HCT116 (cell line): ENCODE results near the gene MX2. TPM values are rescaled to one million over a fixed set of nuclear protein-coding genes. Genes with fewer than 3 reads are reported as not detected.

Source experiments
- ATAC-seq: fragments of 200-7000 bp; cut with Tn5 transposase; 2 replicates; pipeline ENCODE4 v1.9.1; 2020; ENCODE audit warnings: mild to moderate bottlenecking, moderate library complexity
- BruUV-seq: library from RNA; stranded (reverse); fragments of 400-500 nt; replicated peaks from 2 replicates; lab custom pipeline; 2021; lab: Mats Ljungman, UMichigan
- CTCF ChIA-PET: fragments of 300-600 bp; sonication (Branson Sonifier 250); formaldehyde crosslinking; loops from one replicate; lab custom pipeline; 2021; ENCODE audit warnings: antibody characterized with exemption; lab: Charles Lee
- POLR2A ChIA-PET: fragments of 300-600, 350-600 bp; sonication (Branson Sonifier 250); formaldehyde crosslinking; loops from one replicate; lab custom pipeline; 2021; ENCODE audit warnings: antibody characterized with exemption; lab: Charles Lee
- RAD21 ChIA-PET, 2 experiments: fragments of 300-600 bp; sonication (Branson Sonifier 250); formaldehyde crosslinking; loops; one replicate each; lab custom pipeline; 2023; ENCODE audit warnings: low total read pairs in 2 of 2; ENCODE audit not compliant: uncharacterized antibody in 2 of 2, unreplicated experiment in 2 of 2, low non-redundant PET in 1 of 2; lab: Charles Lee
- DNase-seq: peaks from one replicate; pipeline ENCODE4 v3.0.0-alpha.2; 2010; ENCODE audit warnings: low read depth, low spot score
- H2AFZ ChIP-seq: fragments of 200-600 bp; shearing (Covaris generic), sonication (generic); 2 replicates; pipeline ENCODE4 v1.6.1; 2017; ENCODE audit warnings: low read depth, mixed run types, mixed read lengths, antibody characterized with exemption, low read length; ENCODE audit not compliant: poor library complexity, severe bottlenecking
- H3K27ac ChIP-seq: 2 replicates; pipeline ENCODE4 v1.5.1; 2012; ENCODE audit warnings: low read depth, low read length
- H3K27me3 ChIP-seq: fragments of 200-600 bp; sonication (generic); 2 replicates; pipeline ENCODE4 v1.6.1; 2016; ENCODE audit warnings: mixed run types, low read length, mixed read lengths; ENCODE audit not compliant: insufficient read depth
- H3K36me3 ChIP-seq, 2 experiments: fragments of 200-500 bp in 1 of 2; fragments of 200-600 bp in 1 of 2; sonication (Bioruptor generic) in 1 of 2; sonication (generic) in 1 of 2; 2 replicates each; pipeline versions ENCODE4 v1.5.1 to v1.6.1; 2014 to 2016; ENCODE audit warnings: low read length in 2 of 2, inconsistent platforms in 1 of 2, mixed read lengths in 1 of 2, mixed run types in 1 of 2; ENCODE audit not compliant: insufficient read depth in 2 of 2, control insufficient read depth in 1 of 2
- H3K4me1 ChIP-seq, 2 experiments: fragments of 200-600 bp in 1 of 2; sonication (generic) in 1 of 2; 2 replicates each; pipeline versions ENCODE4 v1.5.1 to v1.6.1; 2012 to 2017; ENCODE audit warnings: low read length in 2 of 2, inconsistent platforms in 1 of 2, mild to moderate bottlenecking in 1 of 2, mixed read lengths in 1 of 2, mixed run types in 1 of 2, moderate library complexity in 1 of 2; ENCODE audit not compliant: insufficient read depth in 2 of 2, control insufficient read depth in 1 of 2
- H3K4me2 ChIP-seq: fragments of 200-600 bp; sonication (generic); 2 replicates; pipeline ENCODE4 v1.6.1; 2017; ENCODE audit warnings: mixed run types, low read length, mixed read lengths
- H3K4me3 ChIP-seq, 2 experiments: fragments of 200-600 bp in 1 of 2; sonication (generic) in 1 of 2; replicated peaks in 1 of 2; 2 replicates each; pipeline ENCODE4 v1.5.1; 2011 to 2016; ENCODE audit warnings: low read length in 2 of 2, control low read depth in 1 of 2, low read depth in 1 of 2, mild to moderate bottlenecking in 1 of 2, mixed read lengths in 1 of 2, mixed run types in 1 of 2
- H3K79me2 ChIP-seq: fragments of 200-600 bp; sonication (generic); 2 replicates; pipeline ENCODE4 v1.6.1; 2017; ENCODE audit warnings: mild to moderate bottlenecking, mixed run types, low read length, moderate library complexity, mixed read lengths; ENCODE audit not compliant: insufficient read depth
- H3K9ac ChIP-seq: fragments of 200-600 bp; sonication (generic); 2 replicates; pipeline ENCODE4 v1.6.1; 2016; ENCODE audit warnings: low read length, mixed read lengths
- H3K9me2 ChIP-seq: fragments of 200-600 bp; sonication (generic), shearing (Covaris generic); 2 replicates; pipeline ENCODE4 v1.6.1; 2017; ENCODE audit warnings: mixed run types, mild to moderate bottlenecking, moderate library complexity; ENCODE audit not compliant: insufficient read depth
- H3K9me3 ChIP-seq, 2 experiments: fragments of 200-500 bp in 1 of 2; fragments of 200-600 bp in 1 of 2; sonication (Bioruptor generic) in 1 of 2; sonication (generic) in 1 of 2; 2 replicates each; pipeline ENCODE4 v1.6.1; 2014 to 2017; ENCODE audit warnings: low read length in 2 of 2, mixed read lengths in 2 of 2, inconsistent platforms in 1 of 2, low read depth in 1 of 2, mild to moderate bottlenecking in 1 of 2, mixed run types in 1 of 2, moderate library complexity in 1 of 2; ENCODE audit not compliant: control insufficient read depth in 1 of 2, insufficient read depth in 1 of 2
- H4K20me1 ChIP-seq: fragments of 200-600 bp; sonication (generic), shearing (Covaris generic); 2 replicates; pipeline ENCODE4 v1.6.1; 2017; ENCODE audit warnings: mixed run types, mild to moderate bottlenecking, moderate library complexity; ENCODE audit not compliant: insufficient read depth
- ATF3 ChIP-seq: IDR thresholded peaks from 2 replicates; pipeline ENCODE4 v1.6.1; 2012
- CEBPB ChIP-seq: IDR thresholded peaks from 2 replicates; pipeline ENCODE4 v1.6.1; 2012; ENCODE audit warnings: low read depth
- CTCF ChIP-seq, 3 experiments: fragments of 200-600 bp in 1 of 3; sonication (generic) in 1 of 3; IDR thresholded peaks in 2 of 3; conservative IDR thresholded peaks in 1 of 3; 2 replicates each; pipeline ENCODE4 v1.5.1; 2012 to 2017; ENCODE audit warnings: low read depth in 2 of 3, low read length in 2 of 3, antibody characterized with exemption in 1 of 3, borderline replicate concordance in 1 of 3, control low read depth in 1 of 3, mild to moderate bottlenecking in 1 of 3, mixed read lengths in 1 of 3, mixed run types in 1 of 3, moderate library complexity in 1 of 3; ENCODE audit not compliant: insufficient read depth in 1 of 3
- EGR1 ChIP-seq: IDR thresholded peaks from 2 replicates; pipeline ENCODE4 v1.6.1; 2012; ENCODE audit warnings: low read depth
- ELF1 ChIP-seq: IDR thresholded peaks from 2 replicates; pipeline ENCODE4 v1.6.1; 2012; ENCODE audit warnings: low read depth, borderline replicate concordance
- EZH2 ChIP-seq: fragments of 200-600 bp; sonication (generic); IDR thresholded peaks from 2 replicates; pipeline ENCODE4 v1.6.1; 2017; ENCODE audit warnings: antibody characterized with exemption, mixed run types
- EZH2phosphoT487 ChIP-seq: fragments of 200-600 bp; IDR thresholded peaks from 2 replicates; pipeline ENCODE4 v1.6.1; 2018; ENCODE audit warnings: antibody characterized with exemption, borderline replicate concordance
- FOSL1 ChIP-seq: IDR thresholded peaks from 2 replicates; pipeline ENCODE4 v1.6.1; 2012; ENCODE audit warnings: low read depth
- JUND ChIP-seq: IDR thresholded peaks from 2 replicates; pipeline ENCODE4 v1.6.1; 2012
- MAX ChIP-seq: IDR thresholded peaks from 2 replicates; pipeline ENCODE4 v1.6.1; 2012
- POLR2A ChIP-seq: IDR thresholded peaks from 2 replicates; pipeline ENCODE4 v1.7.0; 2011; ENCODE audit warnings: borderline replicate concordance; ENCODE audit not compliant: insufficient read depth, insufficient read length; ENCODE audit errors: extremely low read depth
- POLR2AphosphoS5 ChIP-seq: IDR thresholded peaks from 2 replicates; pipeline ENCODE4 v1.6.1; 2011; ENCODE audit warnings: mild to moderate bottlenecking, low read depth, low read length, moderate library complexity
- SP1 ChIP-seq: IDR thresholded peaks from 2 replicates; pipeline ENCODE4 v1.6.1; 2012; ENCODE audit warnings: low read depth
- SRF ChIP-seq: IDR thresholded peaks from 2 replicates; pipeline ENCODE4 v1.6.1; 2012; ENCODE audit warnings: low read depth
- YY1 ChIP-seq: IDR thresholded peaks from 2 replicates; pipeline ENCODE4 v1.6.1; 2011; ENCODE audit warnings: low read length, low read depth, moderate library complexity, mild to moderate bottlenecking; ENCODE audit not compliant: insufficient replicate concordance; ENCODE audit errors: extremely low read depth
- ZBTB33 ChIP-seq: IDR thresholded peaks from 2 replicates; pipeline ENCODE4 v1.6.1; 2011; ENCODE audit warnings: mild to moderate bottlenecking, low read length, moderate library complexity; ENCODE audit not compliant: insufficient replicate concordance; ENCODE audit errors: extremely low read depth
- ZFX ChIP-seq: fragments of 450-650 bp; IDR thresholded peaks from 2 replicates; pipeline ENCODE4 v1.6.1; 2017
- ZNF274 ChIP-seq: fragments of 200-500 bp; sonication (Bioruptor generic); IDR thresholded peaks from 2 replicates; pipeline ENCODE4 v1.6.1; 2014; ENCODE audit warnings: mild to moderate bottlenecking, low read depth, low read length, inconsistent platforms
- intact Hi-C: fragments of 100-400 bp; cut with micrococcal nuclease; formaldehyde crosslinking; loops from 2 replicates; pipeline ENCODE4 v1.10.0; 2022
- total RNA-seq: library from RNA; stranded (reverse); gene quantifications from one replicate; pipeline ENCODE4 v1.2.1, GENCODE V29; 2021; ENCODE audit not compliant: unreplicated experiment
- TF ChIP-seq, protein P1 (sequence below): IDR thresholded peaks from 2 replicates; pipeline ENCODE4 v1.6.1; 2012; ENCODE audit warnings: low read depth

Gene MX2
- total RNA-seq, 1 experiment from 2014 or later: 0.22 TPM

DNA sequence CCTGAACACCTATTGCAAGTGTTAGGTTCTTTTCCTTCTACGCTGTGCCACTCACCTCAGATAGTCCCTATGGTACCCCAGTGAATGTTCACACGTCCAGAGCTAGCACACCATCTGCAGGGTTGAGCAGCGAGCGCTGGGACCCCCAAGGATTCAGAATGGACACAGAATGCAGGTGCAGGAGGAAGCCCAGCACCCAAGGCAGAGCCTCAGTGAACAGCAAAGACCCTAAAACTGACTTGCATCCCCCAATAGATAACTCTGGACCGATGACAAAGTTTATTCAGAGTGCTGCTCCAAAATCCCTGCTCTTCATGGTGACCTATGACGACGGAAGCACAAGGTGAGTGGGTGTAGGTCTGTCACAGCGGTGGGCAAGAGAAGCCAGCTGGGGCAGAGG lies 15.1 kb upstream of the MX2 start:
- no peak overlapping the region for H3K4me3 ChIP-seq
- H3K4me2 ChIP-seq: no peak overlapping the region
- H4K20me1 ChIP-seq: no peaks in the 10 kb centered on the region
- ATAC-seq: no peak
- no peaks in the 10 kb centered on the region for H3K36me3 ChIP-seq
- no peaks in the 10 kb centered on the region for H3K4me1 ChIP-seq
- H3K9me3 ChIP-seq: peaks cover 3 to 8% of the 10 kb centered on the region in 2 experiments; a peak in 1 of 4 replicates
- no peaks in the 10 kb centered on the region for H3K9me2 ChIP-seq
- DNase-seq: no peak
- intact Hi-C loops: no loop called here
- H3K27ac ChIP-seq: no peak overlapping the region
- H2AFZ ChIP-seq: no peak overlapping the region
- BruUV-seq: no TSS peak
- no peaks in the 10 kb centered on the region for H3K79me2 ChIP-seq
- no peak for TF ChIP-seq CEBPB
- no peak for TF ChIP-seq ZNF274
- TF ChIP-seq POLR2A: no peak
- no peak for TF ChIP-seq EZH2
- no peak for TF ChIP-seq CTCF (IDR thresholded peaks at IDR 0.05 in 2 of 3, conservative IDR thresholded peaks at IDR 0.05 in 1 of 3; ENCODE audit: borderline replicate concordance in 1 of 3, insufficient read depth in 1 of 3, low read depth in 2 of 3, low read length in 2 of 3)
- no peak for TF ChIP-seq YY1
- TF ChIP-seq EZH2phosphoT487: no peak
- TF ChIP-seq SP1: no peak
- no peak for TF ChIP-seq ZFX
- TF ChIP-seq FOSL1: no peak
- TF ChIP-seq POLR2AphosphoS5: no peak
- TF ChIP-seq SRF: no peak
- no peak for TF ChIP-seq JUND
- no peak for TF ChIP-seq ZBTB33
- TF ChIP-seq ATF3: no peak
- TF ChIP-seq, protein P1, sequence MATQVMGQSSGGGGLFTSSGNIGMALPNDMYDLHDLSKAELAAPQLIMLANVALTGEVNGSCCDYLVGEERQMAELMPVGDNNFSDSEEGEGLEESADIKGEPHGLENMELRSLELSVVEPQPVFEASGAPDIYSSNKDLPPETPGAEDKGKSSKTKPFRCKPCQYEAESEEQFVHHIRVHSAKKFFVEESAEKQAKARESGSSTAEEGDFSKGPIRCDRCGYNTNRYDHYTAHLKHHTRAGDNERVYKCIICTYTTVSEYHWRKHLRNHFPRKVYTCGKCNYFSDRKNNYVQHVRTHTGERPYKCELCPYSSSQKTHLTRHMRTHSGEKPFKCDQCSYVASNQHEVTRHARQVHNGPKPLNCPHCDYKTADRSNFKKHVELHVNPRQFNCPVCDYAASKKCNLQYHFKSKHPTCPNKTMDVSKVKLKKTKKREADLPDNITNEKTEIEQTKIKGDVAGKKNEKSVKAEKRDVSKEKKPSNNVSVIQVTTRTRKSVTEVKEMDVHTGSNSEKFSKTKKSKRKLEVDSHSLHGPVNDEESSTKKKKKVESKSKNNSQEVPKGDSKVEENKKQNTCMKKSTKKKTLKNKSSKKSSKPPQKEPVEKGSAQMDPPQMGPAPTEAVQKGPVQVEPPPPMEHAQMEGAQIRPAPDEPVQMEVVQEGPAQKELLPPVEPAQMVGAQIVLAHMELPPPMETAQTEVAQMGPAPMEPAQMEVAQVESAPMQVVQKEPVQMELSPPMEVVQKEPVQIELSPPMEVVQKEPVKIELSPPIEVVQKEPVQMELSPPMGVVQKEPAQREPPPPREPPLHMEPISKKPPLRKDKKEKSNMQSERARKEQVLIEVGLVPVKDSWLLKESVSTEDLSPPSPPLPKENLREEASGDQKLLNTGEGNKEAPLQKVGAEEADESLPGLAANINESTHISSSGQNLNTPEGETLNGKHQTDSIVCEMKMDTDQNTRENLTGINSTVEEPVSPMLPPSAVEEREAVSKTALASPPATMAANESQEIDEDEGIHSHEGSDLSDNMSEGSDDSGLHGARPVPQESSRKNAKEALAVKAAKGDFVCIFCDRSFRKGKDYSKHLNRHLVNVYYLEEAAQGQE: no peak
- TF ChIP-seq MAX: no peak
- no peak for TF ChIP-seq ELF1
- no peak for TF ChIP-seq EGR1
- TF ChIP-seq, all 23 proteins: peak for 0
- peaks cover 33% of the 10 kb centered on the region for H3K27me3 ChIP-seq
- ChIA-PET CTCF (no interaction called here), POLR2A (no interaction called here), RAD21 (no interaction called here)
- no peak overlapping the region for H3K9ac ChIP-seq
